NOMO-1 treated with DMSO at 0.1 percent for 48 hours (cell line): ENCODE results near the gene GNG7.
"Not testable (repeated sequence)": the region's sequence is repeated elsewhere in the genome, so short reads cannot be mapped to it uniquely, and the experiment has no call there.

Source experiments
- DNase-seq: peaks from one replicate; lab custom pipeline; 2025; ENCODE audit not compliant: unreplicated experiment; lab: John Stamatoyannopoulos, UW

Gene GNG7

GRCh38 chr19:2556221-2557092 lies 146.0 kb downstream of the GNG7 start:
- DNase-seq: no peak

- DNase-seq: no peak
These were observed 146.9 kb downstream of the GNG7 start for GRCh38 chr19:2555422-2556220.

- DNase-seq: no peak
These were observed 147.6 kb downstream of the GNG7 start for GRCh38 chr19:2554856-2555255.

- DNase-seq: no peak
These were observed 149.0 kb downstream of the GNG7 start for GRCh38 chr19:2553510-2553909.

DNA sequence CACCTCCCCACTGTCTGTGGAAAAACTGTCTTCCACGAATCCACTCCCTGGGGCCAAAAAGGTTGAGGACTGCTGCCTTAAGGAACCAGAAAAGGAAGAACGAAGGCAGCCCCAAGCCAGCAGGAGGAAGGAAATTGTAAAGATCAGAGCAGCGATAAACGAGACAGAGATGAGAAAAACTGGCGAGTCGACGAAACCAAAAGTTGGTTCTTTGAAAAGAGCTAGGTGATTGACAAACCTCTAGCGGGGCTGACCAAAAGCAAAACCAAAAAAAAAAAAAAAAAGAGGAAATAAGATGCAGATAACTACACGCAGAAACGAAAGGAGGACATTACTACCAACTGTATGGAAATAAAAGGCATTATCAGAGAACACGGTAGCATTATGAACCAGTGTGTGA lies 149.6 kb downstream of the GNG7 start:
- DNase-seq: peak; percentile 97

DNA sequence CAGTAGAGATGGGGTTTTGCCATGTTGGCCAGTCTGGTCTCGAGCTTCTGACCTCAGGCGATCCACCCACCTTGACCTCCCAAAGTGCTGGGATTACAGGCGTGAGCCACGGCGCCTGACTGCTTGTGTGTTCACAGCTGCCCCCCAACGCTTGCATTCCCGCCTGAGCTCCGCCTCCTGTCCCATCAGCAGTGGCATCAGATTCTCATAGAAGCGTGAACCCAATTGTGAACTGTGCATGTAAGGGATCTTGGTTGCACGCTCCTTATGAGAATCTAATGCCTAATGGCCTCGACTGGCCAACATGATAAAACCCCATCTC lies 150.7 kb downstream of the GNG7 start:
- DNase-seq: no peak

- DNase-seq: no peak
These were observed 151.2 kb downstream of the GNG7 start for GRCh38 chr19:2551172-2551863.

DNA sequence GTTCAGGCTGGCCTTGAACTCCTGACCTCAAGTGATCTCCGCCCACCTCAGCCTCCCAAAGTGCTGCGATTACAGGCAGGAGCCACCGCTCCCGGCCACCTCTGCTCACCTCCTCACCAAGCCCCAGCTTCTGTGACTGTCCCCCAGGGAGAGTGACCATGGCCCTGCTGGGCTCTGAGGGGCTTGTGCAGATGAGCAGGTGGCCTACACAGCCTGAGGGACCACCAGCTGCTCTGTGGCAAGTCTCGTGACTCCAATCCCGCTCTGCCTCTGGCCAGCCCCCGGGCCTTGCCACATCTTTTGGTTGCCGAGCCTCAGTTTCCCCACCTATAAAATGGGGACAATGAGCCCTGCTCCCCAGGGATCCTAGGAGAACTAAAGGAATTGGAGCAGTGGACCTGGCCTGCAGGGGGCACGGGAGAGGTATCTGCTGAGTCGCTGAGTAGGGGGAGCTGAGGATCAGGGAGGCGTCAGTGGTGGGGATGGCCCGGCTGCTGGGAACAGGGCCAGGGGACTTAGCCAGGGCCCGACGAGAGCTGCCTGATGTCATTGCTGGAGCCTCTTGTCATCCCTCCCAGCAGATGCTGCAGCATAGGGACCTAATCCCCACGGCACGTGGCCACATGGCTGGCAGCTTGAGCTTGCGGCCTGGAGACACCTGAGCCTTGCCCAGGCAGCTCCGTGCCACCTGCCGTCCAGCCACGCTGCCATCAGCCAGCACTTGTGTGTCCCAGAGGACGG lies 151.9 kb downstream of the GNG7 start:
- no peak for DNase-seq

GRCh38 chr19:2549701-2550191 lies 152.7 kb downstream of the GNG7 start:
- peak; percentile 61 for DNase-seq

DNA sequence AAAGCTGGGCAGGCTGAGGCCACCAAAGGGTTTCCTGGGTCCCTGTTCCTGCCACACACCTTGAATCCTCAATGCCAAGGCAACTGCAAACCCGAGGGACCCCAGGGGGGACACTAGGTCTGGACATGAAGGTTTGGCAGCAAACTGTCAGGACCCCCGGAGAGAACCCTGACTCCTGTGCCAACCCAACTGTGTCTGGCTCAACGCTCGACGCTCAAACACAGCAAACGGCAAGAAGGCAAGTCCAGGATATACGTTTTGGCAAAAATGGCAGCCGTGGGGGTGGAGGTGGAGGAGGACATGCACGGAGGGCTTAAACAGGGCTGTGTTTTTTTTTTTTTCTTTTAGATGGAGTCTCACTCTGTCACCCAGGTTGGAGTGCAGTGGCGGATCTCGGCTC lies 153.5 kb downstream of the GNG7 start:
- DNase-seq: no peak

- no peak for DNase-seq
These were observed 154.8 kb downstream of the GNG7 start for GRCh38 chr19:2547721-2548120.

DNA sequence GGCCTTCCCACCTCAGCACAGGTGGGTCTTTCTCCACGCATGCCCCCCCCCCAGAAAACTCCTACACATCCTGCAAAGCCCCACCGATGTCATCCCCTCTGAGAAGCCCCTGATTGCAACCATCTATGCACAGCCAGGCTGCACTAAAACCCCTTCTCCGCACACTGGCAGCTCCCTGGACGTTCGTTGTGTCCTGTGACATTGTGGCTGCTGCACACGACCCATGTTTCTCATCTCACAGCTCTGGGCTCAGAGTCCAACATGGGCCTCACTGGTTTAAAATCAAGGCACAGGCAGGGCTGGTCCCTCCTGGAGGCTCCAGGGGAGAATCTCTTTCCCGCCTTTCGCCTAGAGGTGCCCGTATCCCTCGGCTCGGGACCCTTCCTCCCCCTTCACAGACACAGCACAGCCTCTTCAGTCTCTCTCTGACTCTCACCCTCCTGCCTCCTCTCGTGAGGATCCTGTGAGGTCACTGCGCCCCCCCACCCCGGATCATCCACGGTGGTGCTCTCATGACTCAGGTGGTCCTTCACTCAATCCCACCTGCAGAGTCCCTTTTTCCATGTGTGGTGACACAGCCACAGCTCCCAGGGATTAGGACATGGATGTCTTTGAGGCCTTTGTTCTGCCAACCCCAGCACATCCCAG lies 155.3 kb downstream of the GNG7 start:
- no peak for DNase-seq

DNA sequence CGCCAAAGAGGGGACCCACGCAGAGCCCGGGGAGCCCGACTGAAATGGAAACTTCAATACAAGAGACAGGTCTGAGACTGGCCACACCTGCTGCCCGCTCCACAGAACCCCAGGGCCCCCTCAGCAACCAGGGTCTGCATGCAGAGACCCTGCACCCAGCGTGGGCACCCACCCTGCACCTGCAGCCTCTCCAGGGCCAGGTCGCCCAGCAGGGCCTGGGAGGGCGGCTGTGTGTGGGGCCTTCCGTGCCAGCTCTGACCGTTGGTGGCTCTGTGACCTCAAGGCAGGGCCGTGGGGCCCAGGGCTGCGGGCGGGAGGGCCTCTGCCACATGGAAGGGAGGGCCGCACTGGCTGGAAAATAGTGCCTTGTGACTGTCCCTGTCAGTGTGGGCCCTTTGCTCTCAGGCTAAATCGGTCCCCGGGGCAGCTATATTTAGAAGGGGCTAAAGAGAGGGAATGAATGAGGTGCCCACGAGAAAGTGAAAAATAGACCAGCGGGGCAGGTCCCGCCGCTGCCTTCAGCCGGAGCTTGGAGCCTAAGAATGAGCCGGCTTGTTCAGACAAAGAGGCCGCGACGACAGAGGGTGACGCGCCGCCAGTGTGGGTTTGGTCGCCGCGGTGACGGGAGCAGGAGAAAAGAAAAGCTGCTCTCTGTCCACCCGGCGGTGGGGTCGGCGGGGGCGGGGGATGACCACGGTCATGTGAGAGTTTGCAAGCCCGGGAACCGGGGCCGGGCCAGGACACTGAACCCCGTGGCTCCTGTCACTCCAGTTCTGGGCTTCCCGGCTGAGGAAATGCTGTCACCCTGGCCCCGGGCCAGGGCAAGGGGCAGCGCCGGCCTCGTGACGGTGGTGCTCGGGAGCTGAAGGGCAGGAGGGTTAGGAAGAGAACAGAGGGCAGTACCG lies 156.1 kb downstream of the GNG7 start:
- peak; percentile 91 for DNase-seq

DNA sequence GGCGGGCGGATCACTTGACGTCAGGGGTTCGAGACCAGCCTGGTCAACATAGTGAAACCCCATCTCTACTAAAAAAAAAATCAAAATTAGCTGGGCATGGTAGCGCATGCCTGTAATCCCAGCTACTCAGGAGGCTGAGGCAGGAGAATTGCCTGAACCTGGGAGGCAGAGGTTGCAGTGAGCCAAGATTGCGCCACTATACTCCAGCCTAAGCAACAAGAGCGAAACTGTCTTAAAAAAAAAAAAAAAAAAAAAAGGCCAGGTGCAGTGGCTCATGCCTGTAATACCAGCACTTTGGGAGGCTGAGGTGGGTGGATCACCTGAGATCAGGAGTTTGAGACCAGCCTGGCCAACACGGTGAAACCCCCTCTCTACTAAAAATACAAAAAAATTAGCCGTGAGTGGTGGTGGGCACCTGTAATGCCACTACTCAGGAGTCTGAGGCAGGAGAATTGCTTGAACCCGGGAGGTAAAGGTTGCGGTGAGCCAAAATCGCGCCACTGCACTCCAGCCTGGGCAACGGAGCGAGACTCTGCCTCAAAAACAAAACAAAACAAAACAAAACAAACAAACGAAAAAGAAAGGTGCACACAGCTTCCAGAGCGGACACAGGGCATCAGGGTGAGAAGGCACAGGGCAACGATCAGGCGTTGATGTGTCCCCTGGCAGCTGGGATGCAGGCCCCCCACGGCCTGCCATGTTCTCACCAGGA lies 156.9 kb downstream of the GNG7 start:
- not testable (repeated sequence) for DNase-seq

DNA sequence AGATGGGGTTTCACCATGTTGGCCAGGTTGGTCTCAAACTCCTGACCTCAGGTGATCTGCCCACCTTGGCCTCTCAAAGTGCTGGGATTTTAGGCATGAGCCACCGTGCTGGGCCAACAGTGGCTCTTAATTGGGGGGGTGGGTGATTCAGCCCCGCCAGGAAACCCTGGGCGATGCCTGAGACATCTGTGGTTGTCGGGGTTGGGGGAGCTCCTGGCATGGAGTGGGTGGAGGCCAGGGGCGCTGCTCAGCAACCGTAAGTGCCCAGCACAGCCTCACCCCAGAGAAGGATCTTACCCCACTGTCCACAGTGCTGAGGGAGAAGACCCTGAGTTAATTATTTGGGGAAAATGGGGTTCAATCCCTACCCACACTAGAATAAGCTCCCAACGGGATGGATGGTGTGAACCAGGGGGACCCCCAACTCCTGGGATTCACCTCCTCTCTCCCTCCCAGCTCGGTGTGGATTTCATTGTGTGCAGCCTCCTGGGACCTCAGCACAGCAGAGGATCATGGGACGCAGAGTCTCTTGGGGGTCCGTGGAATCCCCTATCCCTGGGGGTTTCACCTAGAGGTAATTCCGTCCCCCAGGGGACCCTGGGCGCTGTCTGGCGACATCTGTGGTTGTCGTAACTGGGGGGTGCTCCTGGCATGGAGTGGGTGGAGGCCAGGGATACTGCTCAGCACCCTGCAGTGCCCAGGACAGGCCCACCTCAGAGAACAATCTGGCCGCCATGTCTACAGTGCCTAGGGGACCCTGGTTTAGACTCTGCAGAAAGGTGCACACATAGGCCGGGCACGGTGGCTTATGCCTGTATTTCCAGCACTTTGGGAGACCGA lies 157.7 kb downstream of the GNG7 start:
- no peak for DNase-seq

GRCh38 chr19:2543463-2544442 lies 158.7 kb downstream of the GNG7 start:
- DNase-seq: peak; percentile 70

DNA sequence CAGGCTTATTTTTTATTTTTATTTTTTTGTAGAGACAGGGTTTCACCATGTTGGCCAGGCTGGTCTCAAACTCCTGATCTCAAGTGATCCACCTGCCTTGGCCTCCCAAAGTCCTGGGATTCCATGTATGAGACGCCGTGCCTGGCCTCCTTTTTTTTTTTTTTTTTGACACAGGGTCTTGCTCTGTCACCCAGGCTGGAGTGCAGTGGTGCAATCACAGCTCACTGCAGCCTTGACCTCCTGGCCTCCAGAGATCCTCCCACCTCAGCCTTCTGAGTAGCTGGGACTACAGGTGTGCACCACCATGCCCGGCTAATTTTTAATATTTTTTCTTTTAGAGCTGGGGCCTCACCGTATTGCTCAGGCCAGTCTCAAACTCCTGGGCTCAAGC lies 159.4 kb downstream of the GNG7 start:
- DNase-seq: not testable (repeated sequence)
